ENCODE results near the gene BDH1.

BDH1 gene

GRCh38 chr3:197507541-197507940 lies 48.2 kb downstream of the BDH1 start:
- in situ Hi-C loops (cut with MboI; ENCODE audit: low sequenced_read_pairs), result loop anchor here (10.0 kb wide), 1 partner anchor 253 kb away; no protein-coding TSS in a partner anchor

- in situ Hi-C loops (cut with MboI; ENCODE audit: low sequenced_read_pairs), result loop anchor here (10.0 kb wide), 1 partner anchor 252 kb away; no protein-coding TSS in a partner anchor
Measured at GRCh38 chr3:197507081-197507480, 48.7 kb downstream of the BDH1 start.

GRCh38 chr3:197505796-197506548 lies 49.8 kb downstream of the BDH1 start:
- in situ Hi-C loops (cut with MboI; ENCODE audit: low sequenced_read_pairs), result loop anchor here (10.0 kb wide), 1 partner anchor 251 kb away; no protein-coding TSS in a partner anchor

GRCh38 chr3:197504641-197505121 lies 51.1 kb downstream of the BDH1 start:
- in situ Hi-C loops (cut with MboI; ENCODE audit: low sequenced_read_pairs), result loop anchor here (10.0 kb wide), 1 partner anchor 250 kb away; no protein-coding TSS in a partner anchor

- in situ Hi-C loops (cut with MboI; ENCODE audit: low sequenced_read_pairs), result loop anchor here (10.0 kb wide), 1 partner anchor 249 kb away; no protein-coding TSS in a partner anchor
Measured at GRCh38 chr3:197504229-197504628, 51.5 kb downstream of the BDH1 start.

GRCh38 chr3:197503652-197504051 lies 52.1 kb downstream of the BDH1 start:
- in situ Hi-C loops (cut with MboI; ENCODE audit: low sequenced_read_pairs), result loop anchor here (10.0 kb wide), 1 partner anchor 249 kb away; no protein-coding TSS in a partner anchor

- in situ Hi-C loops (cut with MboI; ENCODE audit: low sequenced_read_pairs), result loop anchor here (10.0 kb wide), 1 partner anchor 247 kb away; no protein-coding TSS in a partner anchor
Measured at GRCh38 chr3:197501879-197502620, 53.7 kb downstream of the BDH1 start.

- in situ Hi-C loops (cut with MboI; ENCODE audit: low sequenced_read_pairs), result loop anchor here (10.0 kb wide), 1 partner anchor 247 kb away; no protein-coding TSS in a partner anchor
Measured at GRCh38 chr3:197501496-197501878, 54.3 kb downstream of the BDH1 start.

- in situ Hi-C loops (cut with MboI; ENCODE audit: low sequenced_read_pairs), result loop anchor here (10.0 kb wide), 1 partner anchor 246 kb away; no protein-coding TSS in a partner anchor
Measured at GRCh38 chr3:197500812-197501211, 55.0 kb downstream of the BDH1 start.

- in situ Hi-C loops (cut with MboI; ENCODE audit: low sequenced_read_pairs), result no loop called here
Measured at GRCh38 chr3:197499427-197499826, 56.3 kb downstream of the BDH1 start.

- in situ Hi-C loops (cut with MboI; ENCODE audit: low sequenced_read_pairs), result no loop called here
Measured at GRCh38 chr3:197498499-197499241, 57.1 kb downstream of the BDH1 start.

GRCh38 chr3:197496746-197497125 lies 59.0 kb downstream of the BDH1 start:
- in situ Hi-C loops (cut with MboI; ENCODE audit: low sequenced_read_pairs), result no loop called here

- in situ Hi-C loops (cut with MboI; ENCODE audit: low sequenced_read_pairs), result no loop called here
Measured at GRCh38 chr3:197495999-197496745, 59.6 kb downstream of the BDH1 start.

- in situ Hi-C loops (cut with MboI; ENCODE audit: low sequenced_read_pairs), result no loop called here
Measured at GRCh38 chr3:197495499-197495898, 60.3 kb downstream of the BDH1 start.

- in situ Hi-C loops (cut with MboI; ENCODE audit: low sequenced_read_pairs), result no loop called here
Measured at GRCh38 chr3:197495059-197495455, 60.7 kb downstream of the BDH1 start.

GRCh38 chr3:197494366-197495058 lies 61.3 kb downstream of the BDH1 start:
- in situ Hi-C loops (cut with MboI; ENCODE audit: low sequenced_read_pairs), result no loop called here

- in situ Hi-C loops (cut with MboI; ENCODE audit: low sequenced_read_pairs), result no loop called here
Measured at GRCh38 chr3:197493049-197493448, 62.7 kb downstream of the BDH1 start.

- in situ Hi-C loops (cut with MboI; ENCODE audit: low sequenced_read_pairs), result no loop called here
Measured at GRCh38 chr3:197491923-197492664, 63.7 kb downstream of the BDH1 start.

GRCh38 chr3:197491478-197491877 lies 64.3 kb downstream of the BDH1 start:
- in situ Hi-C loops (cut with MboI; ENCODE audit: low sequenced_read_pairs), result no loop called here

Data from HL-60/S4 treated with phorbol 12-myristate 13-acetate at 8.2 ng/mL for 4 days and 3 days (cell line).